ENCODE results near the gene SAPCD2.

SAPCD2 gene

DNA sequence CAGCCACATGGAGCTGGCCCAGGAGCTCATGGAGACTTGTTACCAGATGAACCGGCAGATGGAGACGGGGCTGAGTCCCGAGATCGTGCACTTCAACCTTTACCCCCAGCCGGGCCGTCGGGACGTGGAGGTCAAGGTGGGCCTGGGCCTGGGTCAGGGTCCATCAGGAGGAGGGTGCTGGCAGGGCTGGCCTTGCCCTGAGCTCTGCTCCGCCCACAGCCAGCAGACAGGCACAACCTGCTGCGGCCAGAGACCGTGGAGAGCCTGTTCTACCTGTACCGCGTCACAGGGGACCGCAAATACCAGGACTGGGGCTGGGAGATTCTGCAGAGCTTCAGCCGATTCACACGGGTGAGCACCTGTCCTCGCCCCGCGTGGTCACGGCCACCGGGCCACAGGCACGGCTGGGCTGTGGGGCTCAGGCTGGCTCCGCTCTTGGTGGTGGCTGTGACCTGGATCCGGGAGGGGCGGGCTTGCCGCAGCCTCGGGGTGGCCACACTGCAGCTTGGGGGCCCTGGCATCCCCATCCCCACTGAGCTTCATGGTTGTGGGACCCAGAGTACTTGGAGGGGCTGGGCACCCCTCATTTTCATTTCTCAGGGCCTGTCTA is 37.1 kb upstream of the SAPCD2 start:
- no peak for DNase-seq (ENCODE audit: low read depth, low spot score)

- no peak for DNase-seq (ENCODE audit: low read depth, low spot score)
Observed at GRCh38 chr9:137106662-137107250, 36.4 kb upstream of the SAPCD2 start.

DNA sequence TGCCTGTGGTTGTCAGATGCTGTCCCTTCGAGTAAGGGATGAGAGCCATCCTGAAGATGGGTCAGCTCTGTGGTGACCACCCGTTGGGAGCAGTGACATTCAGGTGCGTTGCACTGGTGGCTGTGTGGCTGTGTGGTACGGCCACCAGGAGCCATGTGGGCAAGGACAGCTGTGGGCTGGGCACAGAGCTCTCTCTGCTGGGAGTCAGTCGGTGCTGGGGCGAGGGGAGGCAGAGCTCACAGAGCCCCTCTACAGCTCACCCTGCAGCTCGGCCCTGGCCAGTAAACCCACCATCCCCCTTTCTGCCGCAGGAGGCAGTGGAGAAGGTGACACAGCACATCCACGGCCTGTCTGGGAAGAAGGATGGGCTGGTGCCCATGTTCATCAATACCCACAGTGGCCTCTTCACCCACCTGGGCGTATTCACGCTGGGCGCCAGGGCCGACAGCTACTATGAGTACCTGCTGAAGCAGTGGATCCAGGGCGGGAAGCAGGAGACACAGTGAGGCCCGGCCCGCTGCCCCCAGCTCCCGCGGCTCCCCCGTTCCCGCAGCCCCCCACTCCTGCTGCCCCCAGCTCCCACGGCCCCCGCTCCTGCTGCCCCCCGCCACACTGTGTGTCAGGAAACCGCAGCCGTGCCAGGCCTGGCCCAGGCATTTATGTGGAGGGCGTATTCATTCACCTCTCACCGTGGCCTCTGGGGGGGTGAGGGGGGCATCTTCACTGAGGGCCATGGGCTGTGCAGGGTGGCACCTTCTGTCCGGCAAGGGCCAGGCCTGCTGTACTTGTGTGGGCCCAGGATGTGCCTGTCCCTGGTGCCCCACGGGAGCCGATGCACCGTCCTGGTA is 35.7 kb upstream of the SAPCD2 start:
- DNase-seq (ENCODE audit: low read depth, low spot score), result no peak

GRCh38 chr9:137103206-137103999 is 33.0 kb upstream of the SAPCD2 start:
- DNase-seq (ENCODE audit: low read depth, low spot score), result no peak

DNA sequence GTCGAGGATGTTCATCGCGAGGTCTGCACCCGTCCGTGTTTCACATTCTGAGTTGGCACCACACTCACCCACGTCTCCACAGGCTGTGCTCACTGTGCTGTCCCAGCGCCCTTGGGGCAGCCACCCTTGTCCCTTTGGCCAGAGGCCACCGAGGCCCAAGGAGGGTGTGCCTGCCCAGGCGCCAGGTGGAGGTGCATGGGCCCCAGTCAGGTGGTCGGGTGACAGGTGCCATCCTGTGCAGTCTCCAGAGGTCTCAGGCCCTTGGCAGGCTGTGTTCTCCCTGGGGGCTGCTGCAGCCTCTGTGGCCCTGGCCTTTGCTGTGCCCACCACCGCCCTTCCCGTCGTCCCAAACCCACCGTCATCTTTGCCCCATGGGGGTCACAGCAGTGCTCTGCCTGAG is 28.9 kb upstream of the SAPCD2 start:
- DNase-seq (ENCODE audit: low read depth, low spot score), result no peak

- no peak for DNase-seq (ENCODE audit: low read depth, low spot score)
Observed at GRCh38 chr9:137097761-137098462, 27.6 kb upstream of the SAPCD2 start.

GRCh38 chr9:137096785-137097546 is 26.6 kb upstream of the SAPCD2 start:
- no peak for DNase-seq (ENCODE audit: low read depth, low spot score)

DNA sequence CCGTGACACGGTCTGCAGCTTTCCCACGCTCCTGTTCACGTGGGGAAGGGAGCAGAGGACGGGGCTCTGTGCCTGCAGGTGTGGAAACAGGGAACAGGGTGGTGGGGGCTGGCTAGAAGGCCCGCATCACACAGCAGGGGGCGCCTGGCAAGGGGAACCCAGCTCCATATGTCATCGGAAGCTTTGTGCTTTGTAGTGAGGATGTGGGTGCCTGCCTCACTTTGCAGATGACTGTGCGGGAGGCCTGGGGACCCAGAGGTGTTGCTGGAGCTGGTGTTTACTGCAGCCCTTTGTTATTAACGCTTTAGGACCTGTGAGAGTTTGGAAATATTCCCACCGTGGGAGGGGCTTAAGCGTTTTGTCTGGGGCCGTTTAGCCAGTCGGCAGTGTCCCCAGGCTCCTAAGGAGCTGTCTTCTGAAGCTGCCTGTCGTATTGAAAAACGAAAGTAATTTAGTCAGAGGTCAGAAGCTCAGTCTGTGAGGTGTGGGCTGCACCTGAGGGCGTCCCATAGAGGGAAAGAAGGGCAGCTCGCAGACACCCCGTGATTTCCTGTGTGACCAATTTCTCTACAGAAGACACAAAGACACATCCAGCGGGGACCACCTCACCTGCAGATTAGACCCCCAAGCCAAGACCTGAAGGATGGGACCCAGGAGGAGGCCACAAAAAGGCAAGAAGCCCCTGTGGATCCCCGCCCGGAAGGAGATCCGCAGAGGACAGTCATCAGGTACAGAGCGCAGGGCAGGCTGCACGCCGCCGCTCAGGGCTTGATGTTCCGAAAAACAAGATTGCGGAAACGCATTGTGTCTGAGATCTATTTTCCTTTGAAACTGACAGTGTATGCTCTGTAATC is 25.5 kb upstream of the SAPCD2 start:
- DNase-seq (ENCODE audit: low read depth, low spot score), result no peak

DNA sequence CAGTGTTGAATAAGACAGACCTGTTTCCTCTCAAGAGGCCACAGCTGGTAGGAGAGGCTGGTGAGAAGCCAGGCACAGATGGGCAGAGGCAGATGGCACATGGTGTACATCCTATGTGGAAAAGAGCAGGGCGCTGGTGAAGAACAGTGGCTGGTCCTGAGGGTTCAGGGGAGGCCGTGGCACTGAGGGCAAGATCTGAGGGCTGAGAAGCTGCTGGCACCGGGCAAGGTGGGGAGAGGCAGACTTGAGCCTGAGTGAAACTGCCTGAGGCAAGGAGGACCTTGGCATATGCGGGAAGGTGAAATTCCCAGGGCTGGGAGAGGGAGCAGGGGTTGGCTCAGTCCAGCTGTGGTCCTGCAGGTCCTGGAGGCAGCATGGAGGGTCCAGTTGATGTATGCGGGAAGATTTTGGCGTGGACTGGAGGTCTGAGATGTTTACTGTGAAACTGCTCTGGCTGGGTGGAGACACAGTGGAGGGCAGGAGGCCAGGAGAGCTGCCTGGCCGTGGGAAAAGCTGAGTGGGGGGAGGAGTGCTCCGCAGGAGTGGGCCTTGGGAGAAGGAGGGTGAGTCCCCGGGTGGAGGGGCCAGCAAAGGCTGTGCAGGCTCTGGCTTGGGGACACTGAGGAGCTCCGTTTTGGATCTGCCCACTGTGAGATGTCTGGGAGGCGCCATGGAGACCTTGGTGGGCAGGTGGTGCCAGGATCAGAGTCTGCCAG is 19.0 kb upstream of the SAPCD2 start:
- DNase-seq (ENCODE audit: low read depth, low spot score), result no peak

GRCh38 chr9:137088121-137088520 is 17.8 kb upstream of the SAPCD2 start:
- DNase-seq (ENCODE audit: low read depth, low spot score), result no peak

DNA sequence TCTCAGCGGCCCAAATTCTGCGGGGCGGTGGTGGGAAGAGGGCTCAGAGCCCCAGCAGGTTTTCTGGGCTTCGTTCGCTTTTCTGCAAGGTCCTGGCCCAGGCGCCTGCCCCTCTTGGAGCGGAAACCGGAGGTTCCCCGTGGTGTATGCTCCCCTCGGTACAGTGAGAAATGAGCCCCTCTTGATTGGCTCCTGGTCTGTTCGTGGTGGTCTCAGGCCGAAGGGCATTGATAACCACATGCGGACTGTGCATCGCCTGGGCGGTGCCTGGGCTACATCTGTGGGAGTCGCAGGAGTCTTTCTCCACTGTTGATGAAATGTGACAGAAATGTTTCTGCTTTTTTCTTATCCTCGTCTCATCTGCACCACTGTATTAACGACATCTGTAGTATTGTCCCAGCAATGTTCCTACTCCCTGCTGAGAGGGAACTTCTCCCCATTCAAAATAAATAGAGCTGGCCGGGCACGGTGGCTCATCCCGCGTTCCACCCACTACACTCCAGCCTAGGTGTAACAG is 17.1 kb upstream of the SAPCD2 start:
- DNase-seq (ENCODE audit: low read depth, low spot score), result no peak

GRCh38 chr9:137086531-137087408 is 16.4 kb upstream of the SAPCD2 start, which contains the start of gene MAN1B1:
MAN1B1 (plus strand) TSS chr9:137086985; CDS start chr9:137087000, 15 bp downstream.
- DNase-seq (ENCODE audit: low read depth, low spot score), result peak; percentile 97

GRCh38 chr9:137085920-137086530 is 15.7 kb upstream of the SAPCD2 start:
- no peak for DNase-seq (ENCODE audit: low read depth, low spot score)

GRCh38 chr9:137084526-137084925 is 14.2 kb upstream of the SAPCD2 start:
- DNase-seq (ENCODE audit: low read depth, low spot score), result no peak

- DNase-seq (ENCODE audit: low read depth, low spot score), result peak; percentile 76
Observed at GRCh38 chr9:137083394-137084004, 13.1 kb upstream of the SAPCD2 start.

DNA sequence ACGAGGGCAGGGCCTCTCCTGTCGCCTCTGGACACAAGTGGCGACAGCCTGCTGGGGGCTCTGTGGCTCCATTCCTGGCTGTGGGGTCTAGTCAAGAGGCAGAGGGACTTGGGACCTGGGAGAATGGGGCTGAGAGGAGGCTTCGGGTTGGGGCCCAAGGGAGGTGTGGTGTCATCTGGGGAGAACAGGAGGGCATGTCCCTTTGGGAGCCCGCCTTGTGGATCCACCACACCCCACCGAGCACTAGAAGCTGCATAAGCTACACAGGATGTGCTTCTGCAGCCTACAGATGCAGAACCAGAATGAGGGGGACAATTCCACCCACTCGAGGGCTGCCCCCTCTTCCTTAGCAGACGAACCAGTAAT is 12.6 kb upstream of the SAPCD2 start:
- no peak for DNase-seq (ENCODE audit: low read depth, low spot score)

Data from brain pericyte (primary cell).